HepG2 (cell line): ENCODE results near the gene M1AP. TPM values are rescaled to one million over a fixed set of nuclear protein-coding genes. Genes with fewer than 3 reads are reported as not detected.
A peak's percentile ranks its signal among the peaks of the same experiment; 100 is the strongest.

Source experiments
- ARID5B ChIP-seq: IDR thresholded peaks from 2 replicates; pipeline ENCODE4 v1.4.0; 2020; ENCODE audit warnings: mild to moderate bottlenecking, missing genetic modification reagents
- BHLHE40 ChIP-seq: IDR thresholded peaks from 2 replicates; pipeline ENCODE4 v1.6.1; 2011; ENCODE audit warnings: low read length, improper control_type of control experiment
- CREB1 ChIP-seq, 2 experiments: fragments of 450-650 bp in 1 of 2; IDR thresholded peaks; 2 replicates each; pipeline ENCODE4 v1.6.1; 2016 to 2017; ENCODE audit warnings: control low read depth in 1 of 2, mild to moderate bottlenecking in 1 of 2, missing compliant biosample characterization in 1 of 2, missing genetic modification characterization in 1 of 2
- FOXA3 ChIP-seq: IDR thresholded peaks from 2 replicates; pipeline ENCODE4 v1.6.1; 2016; ENCODE audit warnings: missing genetic modification reagents, missing compliant biosample characterization
- GTF2F1 ChIP-seq: fragments of 150-350 bp; IDR thresholded peaks from 2 replicates; pipeline ENCODE4 v1.6.1; 2014; ENCODE audit warnings: low read length
- HNF1B ChIP-seq: sonication (generic); formaldehyde crosslinking; IDR thresholded peaks from 2 replicates; pipeline ENCODE4 v1.5.1; 2020; ENCODE audit warnings: mild to moderate bottlenecking, moderate library complexity, missing genetic modification reagents
- KAT8 ChIP-seq: IDR thresholded peaks from 2 replicates; pipeline ENCODE4 v1.6.1; 2016; ENCODE audit warnings: missing genetic modification reagents, missing compliant biosample characterization
- MAX ChIP-seq: IDR thresholded peaks from 2 replicates; pipeline ENCODE4 v1.6.1; 2012; ENCODE audit warnings: inconsistent platforms
- NBN ChIP-seq: fragments of 450-650 bp; conservative IDR thresholded peaks from 2 replicates; pipeline ENCODE4 v1.6.1; 2017
- NFE2 ChIP-seq: sonication (generic); formaldehyde crosslinking; IDR thresholded peaks from 2 replicates; pipeline ENCODE4 v1.4.0; 2020; ENCODE audit warnings: missing genetic modification reagents
- NPAS2 ChIP-seq: sonication (generic); formaldehyde crosslinking; IDR thresholded peaks from 2 replicates; pipeline ENCODE4 v1.8.0; 2022; ENCODE audit warnings: mild to moderate bottlenecking, missing genetic modification reagents, borderline replicate concordance
- PHF8 ChIP-seq: sonication (generic); formaldehyde crosslinking; IDR thresholded peaks from 2 replicates; pipeline ENCODE4 v1.5.0; 2020; ENCODE audit warnings: missing genetic modification reagents
- SALL1 ChIP-seq: sonication (generic); formaldehyde crosslinking; IDR thresholded peaks from 2 replicates; pipeline ENCODE4 v1.8.0; 2022; ENCODE audit warnings: mild to moderate bottlenecking, missing genetic modification reagents
- SRSF4 ChIP-seq: fragments of 200-400 bp; formaldehyde crosslinking; IDR thresholded peaks from one replicate; pipeline ENCODE4 v1.6.1; 2018; ENCODE audit warnings: mild to moderate bottlenecking, low read depth, low read length, moderate library complexity; ENCODE audit not compliant: poor library complexity, severe bottlenecking
- STAG1 ChIP-seq: sonication (generic); formaldehyde crosslinking; IDR thresholded peaks from 2 replicates; pipeline ENCODE4 v1.4.0; 2020; ENCODE audit warnings: missing genetic modification reagents
- TEAD3 ChIP-seq: optimal IDR thresholded peaks from 2 replicates; pipeline ENCODE3; 2016; ENCODE audit warnings: borderline replicate concordance
- U2AF1 ChIP-seq: fragments of 200-400 bp; formaldehyde crosslinking; optimal IDR thresholded peaks from 2 replicates; pipeline ENCODE3; 2017; ENCODE audit warnings: mild to moderate bottlenecking, low read depth, low read length
- ZNF569 ChIP-seq: sonication (generic); formaldehyde crosslinking; IDR thresholded peaks from 2 replicates; pipeline ENCODE4 v1.5.0; 2020; ENCODE audit warnings: mild to moderate bottlenecking, missing genetic modification reagents, moderate library complexity, borderline replicate concordance
- polyA plus RNA-seq, 8 experiments: library from polyadenylated mRNA; depleted of rRNA in 3 of 8; stranded (reverse) in 7 of 8; unstranded in 1 of 8; fragments of >200 nt; fragmentation: Illumina TruSeq in 4 of 8; extraction: Trizol in 4 of 8; gene quantifications; 2 replicates each; pipeline versions ENCODE4 v1.2.1 to v1.2.3, GENCODE V29; 2011 to 2016; ENCODE audit warnings: low read depth in 4 of 8, missing spikeins in 1 of 8, mixed read lengths in 1 of 8; ENCODE audit not compliant: insufficient read depth in 1 of 8
- total RNA-seq, 5 experiments: library from RNA; depleted of rRNA; stranded (reverse); fragments of >200 nt; fragmentation: Illumina TruSeq; extraction: Trizol; gene quantifications; 2 replicates each; pipeline ENCODE4 v1.2.3, GENCODE V29; 2016; ENCODE audit warnings: low read depth in 1 of 5
- TF ChIP-seq, protein P1 (sequence below): sonication (generic); formaldehyde crosslinking; IDR thresholded peaks from 2 replicates; pipeline ENCODE4 v1.4.0; 2020; ENCODE audit warnings: mild to moderate bottlenecking, missing genetic modification reagents
- TF ChIP-seq, protein P2 (sequence below): sonication (generic); formaldehyde crosslinking; IDR thresholded peaks from 2 replicates; pipeline ENCODE4 v1.5.0; 2020; ENCODE audit warnings: mild to moderate bottlenecking, missing genetic modification reagents

Gene M1AP
- total and polyA plus RNA-seq, 2 of the 13 experiments (the other 11 are each of a cell fraction or from before 2014, with no cell fraction given), result not detected

GRCh38 chr2:74529357-74530238 lies 118.5 kb downstream of the M1AP start, which contains the start of the genes AUP1 and HTRA2 (continued):
- TF ChIP-seq, protein P1, sequence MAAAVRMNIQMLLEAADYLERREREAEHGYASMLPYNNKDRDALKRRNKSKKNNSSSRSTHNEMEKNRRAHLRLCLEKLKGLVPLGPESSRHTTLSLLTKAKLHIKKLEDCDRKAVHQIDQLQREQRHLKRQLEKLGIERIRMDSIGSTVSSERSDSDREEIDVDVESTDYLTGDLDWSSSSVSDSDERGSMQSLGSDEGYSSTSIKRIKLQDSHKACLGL (CRISPR knock-in tag), result peak; percentile 96
- peak; percentile 95 for TF ChIP-seq PHF8 (CRISPR knock-in tag)
- TF ChIP-seq TEAD3, result peak; percentile 90
- peak; percentile 56; the same call in 1 of the 2 replicates for TF ChIP-seq ARID5B (CRISPR knock-in tag)
- TF ChIP-seq HNF1B, result peak; percentile 98
- TF ChIP-seq CREB1 (IDR thresholded peaks at IDR 0.05), result peak; percentile 65
- TF ChIP-seq CREB1 (CRISPR knock-in tag; IDR thresholded peaks at IDR 0.05), result peak; percentile 93
- peak; percentile 33; the same call in 1 of the 2 replicates for TF ChIP-seq GTF2F1
- 0 out of 2 replicates have a peak, but pooled peaks have one; percentile 9 for TF ChIP-seq NFE2
- TF ChIP-seq KAT8 (CRISPR knock-in tag), result peak; percentile 98
- TF ChIP-seq MAX, result peak; percentile 64
- peak; percentile 69; the same call in 1 of the 2 replicates for TF ChIP-seq FOXA3 (CRISPR knock-in tag)
- no peak for TF ChIP-seq NPAS2 (CRISPR knock-in tag)
- no peak for TF ChIP-seq SRSF4
- TF ChIP-seq STAG1, result peak; percentile 19
- peak; percentile 62 for TF ChIP-seq U2AF1
- no peak for TF ChIP-seq NBN
- TF ChIP-seq ZNF569 (CRISPR knock-in tag), result 0 out of 2 replicates have a peak, but pooled peaks have one; percentile 14
- peak; percentile 85 for TF ChIP-seq SALL1 (CRISPR knock-in tag)
- TF ChIP-seq, protein P2, sequence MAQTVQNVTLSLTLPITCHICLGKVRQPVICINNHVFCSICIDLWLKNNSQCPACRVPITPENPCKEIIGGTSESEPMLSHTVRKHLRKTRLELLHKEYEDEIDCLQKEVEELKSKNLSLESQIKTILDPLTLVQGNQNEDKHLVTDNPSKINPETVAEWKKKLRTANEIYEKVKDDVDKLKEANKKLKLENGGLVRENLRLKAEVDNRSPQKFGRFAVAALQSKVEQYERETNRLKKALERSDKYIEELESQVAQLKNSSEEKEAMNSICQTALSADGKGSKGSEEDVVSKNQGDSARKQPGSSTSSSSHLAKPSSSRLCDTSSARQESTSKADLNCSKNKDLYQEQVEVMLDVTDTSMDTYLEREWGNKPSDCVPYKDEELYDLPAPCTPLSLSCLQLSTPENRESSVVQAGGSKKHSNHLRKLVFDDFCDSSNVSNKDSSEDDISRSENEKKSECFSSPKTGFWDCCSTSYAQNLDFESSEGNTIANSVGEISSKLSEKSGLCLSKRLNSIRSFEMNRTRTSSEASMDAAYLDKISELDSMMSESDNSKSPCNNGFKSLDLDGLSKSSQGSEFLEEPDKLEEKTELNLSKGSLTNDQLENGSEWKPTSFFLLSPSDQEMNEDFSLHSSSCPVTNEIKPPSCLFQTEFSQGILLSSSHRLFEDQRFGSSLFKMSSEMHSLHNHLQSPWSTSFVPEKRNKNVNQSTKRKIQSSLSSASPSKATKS, result no peak
- peak; percentile 32; the same call in 1 of the 2 replicates for TF ChIP-seq BHLHE40
